HEK293 (cell line): ENCODE measurements around the gene NEURL1.
A peak's percentile ranks its signal among the peaks of the same experiment; 100 is the strongest.

Experiments used
- GLIS2 ChIP-seq: fragments of 450-650 bp; formaldehyde crosslinking; IDR thresholded peaks from 2 replicates; pipeline ENCODE4 v1.5.1; 2016; ENCODE audit warnings: missing biosample characterization, missing genetic modification characterization
- INSM2 ChIP-seq: fragments of 450-650 bp; formaldehyde crosslinking; IDR thresholded peaks from 2 replicates; pipeline ENCODE4 v1.5.1; 2016; ENCODE audit warnings: missing biosample characterization, missing genetic modification characterization
- KLF1 ChIP-seq: fragments of 450-650 bp; formaldehyde crosslinking; IDR thresholded peaks from 2 replicates; pipeline ENCODE4 v1.5.1; 2016; ENCODE audit warnings: missing biosample characterization, missing genetic modification characterization
- KLF10 ChIP-seq: fragments of 450-650 bp; IDR thresholded peaks from 2 replicates; pipeline ENCODE4 v1.5.1; 2018; ENCODE audit warnings: missing biosample characterization, mild to moderate bottlenecking, missing genetic modification characterization
- ZEB2 ChIP-seq: fragments of 450-650 bp; formaldehyde crosslinking; IDR thresholded peaks from 2 replicates; pipeline ENCODE4 v1.5.1; 2016; ENCODE audit warnings: missing biosample characterization, missing genetic modification characterization
- ZFHX2 ChIP-seq: fragments of 450-650 bp; formaldehyde crosslinking; conservative IDR thresholded peaks from 2 replicates; pipeline ENCODE4 v1.5.1; 2016; ENCODE audit warnings: missing biosample characterization, missing genetic modification characterization
- ZNF155 ChIP-seq: fragments of 450-650 bp; formaldehyde crosslinking; IDR thresholded peaks from 2 replicates; pipeline ENCODE4 v1.5.1; 2016; ENCODE audit warnings: missing biosample characterization, missing genetic modification characterization
- ZNF184 ChIP-seq: fragments of 450-650 bp; IDR thresholded peaks from 2 replicates; pipeline ENCODE4 v1.5.1; 2018; ENCODE audit warnings: missing biosample characterization, mild to moderate bottlenecking, missing genetic modification characterization
- ZNF223 ChIP-seq: fragments of 450-650 bp; formaldehyde crosslinking; IDR thresholded peaks from 2 replicates; pipeline ENCODE4 v1.5.1; 2016; ENCODE audit warnings: missing biosample characterization, missing genetic modification characterization
- ZNF239 ChIP-seq: fragments of 450-650 bp; formaldehyde crosslinking; IDR thresholded peaks from 2 replicates; pipeline ENCODE4 v1.5.1; 2016; ENCODE audit warnings: missing biosample characterization, missing genetic modification characterization
- ZNF24 ChIP-seq: fragments of 450-650 bp; formaldehyde crosslinking; IDR thresholded peaks from 2 replicates; pipeline ENCODE4 v1.5.1; 2016; ENCODE audit warnings: missing biosample characterization, missing genetic modification characterization
- ZNF324 ChIP-seq: fragments of 450-650 bp; formaldehyde crosslinking; IDR thresholded peaks from 2 replicates; pipeline ENCODE4 v1.5.1; 2016; ENCODE audit warnings: missing biosample characterization, missing genetic modification characterization
- ZNF366 ChIP-seq: fragments of 450-650 bp; formaldehyde crosslinking; conservative IDR thresholded peaks from 2 replicates; pipeline ENCODE4 v1.5.1; 2016; ENCODE audit warnings: missing biosample characterization, missing genetic modification characterization
- ZNF513 ChIP-seq: fragments of 450-650 bp; IDR thresholded peaks from 2 replicates; pipeline ENCODE4 v1.5.1; 2018; ENCODE audit warnings: missing biosample characterization, missing genetic modification characterization
- ZNF629 ChIP-seq: fragments of 450-650 bp; formaldehyde crosslinking; IDR thresholded peaks from 2 replicates; pipeline ENCODE4 v1.5.1; 2017; ENCODE audit warnings: missing biosample characterization, missing genetic modification characterization
- ZNF660 ChIP-seq: fragments of 450-650 bp; IDR thresholded peaks from 2 replicates; pipeline ENCODE4 v1.5.1; 2018; ENCODE audit warnings: missing biosample characterization, mild to moderate bottlenecking, missing genetic modification characterization
- ZNF785 ChIP-seq: fragments of 450-650 bp; formaldehyde crosslinking; IDR thresholded peaks from 2 replicates; pipeline ENCODE4 v1.5.1; 2016; ENCODE audit warnings: missing biosample characterization, missing genetic modification characterization
- TF ChIP-seq, protein P1 (sequence below): fragments of 450-650 bp; formaldehyde crosslinking; IDR thresholded peaks from 2 replicates; pipeline ENCODE4 v1.5.1; 2016; ENCODE audit warnings: missing biosample characterization, missing genetic modification characterization
- TF ChIP-seq, protein P2 (sequence below): fragments of 450-650 bp; formaldehyde crosslinking; IDR thresholded peaks from 2 replicates; pipeline ENCODE4 v1.5.1; 2016; ENCODE audit warnings: missing biosample characterization, missing genetic modification characterization
- TF ChIP-seq, protein P3 (sequence below): fragments of 450-650 bp; formaldehyde crosslinking; IDR thresholded peaks from 2 replicates; pipeline ENCODE4 v1.5.1; 2016; ENCODE audit warnings: missing biosample characterization, missing genetic modification characterization
- TF ChIP-seq, protein P4 (sequence below): fragments of 450-650 bp; formaldehyde crosslinking; IDR thresholded peaks from 2 replicates; pipeline ENCODE4 v1.5.1; 2016; ENCODE audit warnings: missing biosample characterization, missing genetic modification characterization, low read depth
- TF ChIP-seq, protein P5 (sequence below): fragments of 450-650 bp; formaldehyde crosslinking; IDR thresholded peaks from 2 replicates; pipeline ENCODE4 v1.5.1; 2016; ENCODE audit warnings: missing biosample characterization, missing genetic modification characterization

Gene NEURL1

DNA sequence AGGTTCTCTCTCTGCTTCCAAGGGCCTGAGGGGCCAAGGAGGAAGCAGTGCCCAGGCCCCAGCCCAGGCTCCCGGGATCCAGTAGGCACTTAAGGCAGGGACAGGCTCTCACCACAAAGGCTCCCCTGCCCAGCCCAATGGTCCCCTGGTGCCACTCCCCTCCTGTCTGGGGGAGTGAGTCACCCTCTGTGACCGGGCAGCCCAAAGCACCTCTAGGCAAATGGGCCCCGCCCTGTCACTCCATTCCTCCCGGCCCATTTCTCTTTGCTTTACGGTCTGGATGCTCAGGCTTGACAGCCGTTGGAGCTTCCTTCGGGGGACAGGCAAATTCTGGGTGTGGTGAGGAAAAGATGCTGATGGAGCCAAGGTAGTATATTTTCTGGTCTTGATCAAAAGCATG is 14.4 kb upstream of the NEURL1 start, which contains the start of gene CALHM3 (continued):
- TF ChIP-seq, protein P1, sequence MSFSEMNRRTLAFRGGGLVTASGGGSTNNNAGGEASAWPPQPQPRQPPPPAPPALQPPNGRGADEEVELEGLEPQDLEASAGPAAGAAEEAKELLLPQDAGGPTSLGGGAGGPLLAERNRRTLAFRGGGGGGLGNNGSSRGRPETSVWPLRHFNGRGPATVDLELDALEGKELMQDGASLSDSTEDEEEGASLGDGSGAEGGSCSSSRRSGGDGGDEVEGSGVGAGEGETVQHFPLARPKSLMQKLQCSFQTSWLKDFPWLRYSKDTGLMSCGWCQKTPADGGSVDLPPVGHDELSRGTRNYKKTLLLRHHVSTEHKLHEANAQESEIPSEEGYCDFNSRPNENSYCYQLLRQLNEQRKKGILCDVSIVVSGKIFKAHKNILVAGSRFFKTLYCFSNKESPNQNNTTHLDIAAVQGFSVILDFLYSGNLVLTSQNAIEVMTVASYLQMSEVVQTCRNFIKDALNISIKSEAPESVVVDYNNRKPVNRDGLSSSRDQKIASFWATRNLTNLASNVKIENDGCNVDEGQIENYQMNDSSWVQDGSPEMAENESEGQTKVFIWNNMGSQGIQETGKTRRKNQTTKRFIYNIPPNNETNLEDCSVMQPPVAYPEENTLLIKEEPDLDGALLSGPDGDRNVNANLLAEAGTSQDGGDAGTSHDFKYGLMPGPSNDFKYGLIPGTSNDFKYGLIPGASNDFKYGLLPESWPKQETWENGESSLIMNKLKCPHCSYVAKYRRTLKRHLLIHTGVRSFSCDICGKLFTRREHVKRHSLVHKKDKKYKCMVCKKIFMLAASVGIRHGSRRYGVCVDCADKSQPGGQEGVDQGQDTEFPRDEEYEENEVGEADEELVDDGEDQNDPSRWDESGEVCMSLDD: no peak
- TF ChIP-seq GLIS2 (tag by site-specific recombination) (peak; percentile 48), KLF10 (tag by site-specific recombination) (no peak), ZNF324 (no peak), ZNF155 (no peak), ZNF785 (no peak), ZNF660 (tag by site-specific recombination) (no peak), KLF1 (tag by site-specific recombination) (peak; percentile 84), ZEB2 (tag by site-specific recombination) (no peak), ZNF629 (no peak), ZNF184 (tag by site-specific recombination) (no peak), ZNF513 (tag by site-specific recombination) (no peak), ZNF223 (tag by site-specific recombination) (no peak), ZFHX2 (tag by site-specific recombination) (no peak), ZNF24 (no peak), ZNF239 (tag by site-specific recombination) (no peak), INSM2 (tag by site-specific recombination) (no peak), ZNF366 (tag by site-specific recombination) (0 out of 2 replicates have a peak, but pooled peaks have one; percentile 28)
- TF ChIP-seq, protein P2, sequence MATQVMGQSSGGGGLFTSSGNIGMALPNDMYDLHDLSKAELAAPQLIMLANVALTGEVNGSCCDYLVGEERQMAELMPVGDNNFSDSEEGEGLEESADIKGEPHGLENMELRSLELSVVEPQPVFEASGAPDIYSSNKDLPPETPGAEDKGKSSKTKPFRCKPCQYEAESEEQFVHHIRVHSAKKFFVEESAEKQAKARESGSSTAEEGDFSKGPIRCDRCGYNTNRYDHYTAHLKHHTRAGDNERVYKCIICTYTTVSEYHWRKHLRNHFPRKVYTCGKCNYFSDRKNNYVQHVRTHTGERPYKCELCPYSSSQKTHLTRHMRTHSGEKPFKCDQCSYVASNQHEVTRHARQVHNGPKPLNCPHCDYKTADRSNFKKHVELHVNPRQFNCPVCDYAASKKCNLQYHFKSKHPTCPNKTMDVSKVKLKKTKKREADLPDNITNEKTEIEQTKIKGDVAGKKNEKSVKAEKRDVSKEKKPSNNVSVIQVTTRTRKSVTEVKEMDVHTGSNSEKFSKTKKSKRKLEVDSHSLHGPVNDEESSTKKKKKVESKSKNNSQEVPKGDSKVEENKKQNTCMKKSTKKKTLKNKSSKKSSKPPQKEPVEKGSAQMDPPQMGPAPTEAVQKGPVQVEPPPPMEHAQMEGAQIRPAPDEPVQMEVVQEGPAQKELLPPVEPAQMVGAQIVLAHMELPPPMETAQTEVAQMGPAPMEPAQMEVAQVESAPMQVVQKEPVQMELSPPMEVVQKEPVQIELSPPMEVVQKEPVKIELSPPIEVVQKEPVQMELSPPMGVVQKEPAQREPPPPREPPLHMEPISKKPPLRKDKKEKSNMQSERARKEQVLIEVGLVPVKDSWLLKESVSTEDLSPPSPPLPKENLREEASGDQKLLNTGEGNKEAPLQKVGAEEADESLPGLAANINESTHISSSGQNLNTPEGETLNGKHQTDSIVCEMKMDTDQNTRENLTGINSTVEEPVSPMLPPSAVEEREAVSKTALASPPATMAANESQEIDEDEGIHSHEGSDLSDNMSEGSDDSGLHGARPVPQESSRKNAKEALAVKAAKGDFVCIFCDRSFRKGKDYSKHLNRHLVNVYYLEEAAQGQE (tag by site-specific recombination): no peak
- TF ChIP-seq, protein P3, sequence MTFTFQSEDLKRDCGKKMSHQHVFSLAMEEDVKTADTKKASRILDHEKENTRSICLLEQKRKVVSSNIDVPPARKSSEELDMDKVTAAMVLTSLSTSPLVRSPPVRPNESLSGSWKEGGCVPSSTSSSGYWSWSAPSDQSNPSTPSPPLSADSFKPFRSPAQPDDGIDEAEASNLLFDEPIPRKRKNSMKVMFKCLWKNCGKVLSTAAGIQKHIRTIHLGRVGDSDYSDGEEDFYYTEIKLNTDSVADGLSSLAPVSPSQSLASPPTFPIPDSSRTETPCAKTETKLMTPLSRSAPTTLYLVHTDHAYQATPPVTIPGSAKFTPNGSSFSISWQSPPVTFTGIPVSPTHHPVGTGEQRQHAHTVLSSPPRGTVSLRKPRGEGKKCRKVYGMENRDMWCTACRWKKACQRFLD (tag by site-specific recombination): no peak
- TF ChIP-seq, protein P4, sequence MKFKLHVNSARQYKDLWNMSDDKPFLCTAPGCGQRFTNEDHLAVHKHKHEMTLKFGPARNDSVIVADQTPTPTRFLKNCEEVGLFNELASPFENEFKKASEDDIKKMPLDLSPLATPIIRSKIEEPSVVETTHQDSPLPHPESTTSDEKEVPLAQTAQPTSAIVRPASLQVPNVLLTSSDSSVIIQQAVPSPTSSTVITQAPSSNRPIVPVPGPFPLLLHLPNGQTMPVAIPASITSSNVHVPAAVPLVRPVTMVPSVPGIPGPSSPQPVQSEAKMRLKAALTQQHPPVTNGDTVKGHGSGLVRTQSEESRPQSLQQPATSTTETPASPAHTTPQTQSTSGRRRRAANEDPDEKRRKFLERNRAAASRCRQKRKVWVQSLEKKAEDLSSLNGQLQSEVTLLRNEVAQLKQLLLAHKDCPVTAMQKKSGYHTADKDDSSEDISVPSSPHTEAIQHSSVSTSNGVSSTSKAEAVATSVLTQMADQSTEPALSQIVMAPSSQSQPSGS (tag by site-specific recombination): no peak
- TF ChIP-seq, protein P5, sequence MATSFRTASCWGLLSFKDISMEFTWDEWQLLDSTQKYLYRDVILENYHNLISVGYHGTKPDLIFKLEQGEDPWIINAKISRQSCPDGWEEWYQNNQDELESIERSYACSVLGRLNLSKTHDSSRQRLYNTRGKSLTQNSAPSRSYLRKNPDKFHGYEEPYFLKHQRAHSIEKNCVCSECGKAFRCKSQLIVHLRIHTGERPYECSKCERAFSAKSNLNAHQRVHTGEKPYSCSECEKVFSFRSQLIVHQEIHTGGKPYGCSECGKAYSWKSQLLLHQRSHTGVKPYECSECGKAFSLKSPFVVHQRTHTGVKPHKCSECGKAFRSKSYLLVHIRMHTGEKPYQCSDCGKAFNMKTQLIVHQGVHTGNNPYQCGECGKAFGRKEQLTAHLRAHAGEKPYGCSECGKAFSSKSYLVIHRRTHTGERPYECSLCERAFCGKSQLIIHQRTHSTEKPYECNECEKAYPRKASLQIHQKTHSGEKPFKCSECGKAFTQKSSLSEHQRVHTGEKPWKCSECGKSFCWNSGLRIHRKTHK (tag by site-specific recombination): no peak
